GM18873 (cell line): ENCODE data around the gene SLC6A7.

Source experiments
- ATAC-seq: cut with Tn5 transposase; IDR thresholded peaks from one replicate; pipeline ENCODE4 v1.9.1; 2021; ENCODE audit warnings: mild to moderate bottlenecking, moderate library complexity, moderate number of reproducible peaks; ENCODE audit not compliant: unreplicated experiment, low FRiP score

The SLC6A7 gene

GRCh38 chr5:150188146-150188842 is 1.6 kb upstream of the SLC6A7 start:
- no peak for ATAC-seq

GRCh38 chr5:150189326-150189725 is 536 bp upstream of the SLC6A7 start:
- ATAC-seq, result no peak

GRCh38 chr5:150190503-150190979 is 679 bp downstream of the SLC6A7 start:
- ATAC-seq, result no peak

GRCh38 chr5:150190987-150191386 is 1.1 kb downstream of the SLC6A7 start:
- no peak for ATAC-seq

GRCh38 chr5:150192462-150192861 is 2.6 kb downstream of the SLC6A7 start:
- no peak for ATAC-seq

GRCh38 chr5:150195736-150196485 is 6.0 kb downstream of the SLC6A7 start:
- ATAC-seq, result no peak

GRCh38 chr5:150196514-150196913 is 6.7 kb downstream of the SLC6A7 start:
- no peak for ATAC-seq

GRCh38 chr5:150196986-150197385 is 7.1 kb downstream of the SLC6A7 start:
- ATAC-seq, result no peak

- ATAC-seq, result no peak
Measured at GRCh38 chr5:150197476-150197875, 7.6 kb downstream of the SLC6A7 start.

- ATAC-seq, result no peak
Measured at GRCh38 chr5:150202501-150202900, 12.6 kb downstream of the SLC6A7 start.

- no peak for ATAC-seq
Measured at GRCh38 chr5:150203832-150204589, 14.1 kb downstream of the SLC6A7 start.

GRCh38 chr5:150204590-150204960 is 14.7 kb downstream of the SLC6A7 start:
- no peak for ATAC-seq

- no peak for ATAC-seq
Measured at GRCh38 chr5:150206098-150206778, 16.4 kb downstream of the SLC6A7 start.

GRCh38 chr5:150206779-150207115 is 16.9 kb downstream of the SLC6A7 start:
- ATAC-seq, result no peak

- no peak for ATAC-seq
Measured at GRCh38 chr5:150208187-150209098, 18.6 kb downstream of the SLC6A7 start.

- no peak for ATAC-seq
Measured at GRCh38 chr5:150209099-150209635, 19.3 kb downstream of the SLC6A7 start.

- ATAC-seq, result no peak
Measured at GRCh38 chr5:150210644-150211043, 20.8 kb downstream of the SLC6A7 start.

GRCh38 chr5:150211156-150212030 is 21.5 kb downstream of the SLC6A7 start:
- no peak for ATAC-seq
